ENCODE results near the gene BCL7A.

DNA sequence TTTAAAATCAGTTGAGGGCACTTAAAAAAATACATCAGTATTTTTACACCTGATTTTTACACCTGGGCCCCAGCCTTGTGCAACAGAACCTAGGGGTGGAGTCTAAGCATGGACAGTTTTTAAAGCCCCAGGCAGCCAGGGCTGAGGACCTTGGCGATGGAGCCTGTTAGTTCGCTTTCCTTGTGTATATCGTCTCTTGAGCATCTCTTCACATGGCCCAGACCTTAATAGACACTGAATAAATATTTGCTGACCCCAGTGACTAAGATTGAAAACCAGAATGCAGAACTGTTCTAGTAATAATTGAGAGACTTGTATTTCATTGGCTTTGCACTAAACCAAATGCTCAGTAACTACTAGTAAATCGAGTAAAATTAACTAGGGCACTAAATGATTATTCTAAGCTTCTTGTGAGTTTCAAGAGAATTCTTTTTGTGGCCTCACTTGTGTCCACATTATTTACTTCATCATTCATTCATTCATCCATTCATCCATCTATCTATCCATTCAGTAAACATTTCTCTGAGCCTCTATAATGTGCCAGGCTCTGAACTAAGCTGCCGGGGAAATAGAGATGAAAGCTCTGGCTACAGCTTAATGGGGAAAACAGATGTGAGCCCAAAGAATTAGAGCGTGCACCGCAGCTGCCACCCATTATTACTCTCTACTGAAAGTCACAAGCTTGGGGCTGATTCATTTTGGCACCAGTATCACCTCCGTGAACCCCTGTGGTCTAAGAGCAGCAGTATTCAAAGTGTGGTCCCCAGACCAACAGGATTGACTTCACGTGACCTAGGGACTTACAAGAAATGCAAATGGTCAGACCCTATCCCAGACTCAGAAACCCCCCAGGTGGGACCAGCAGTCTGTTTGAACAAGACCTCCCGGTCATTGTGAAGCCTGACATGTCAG, 30.7 kb upstream of the BCL7A start:
- TF ChIP-seq, protein P1, sequence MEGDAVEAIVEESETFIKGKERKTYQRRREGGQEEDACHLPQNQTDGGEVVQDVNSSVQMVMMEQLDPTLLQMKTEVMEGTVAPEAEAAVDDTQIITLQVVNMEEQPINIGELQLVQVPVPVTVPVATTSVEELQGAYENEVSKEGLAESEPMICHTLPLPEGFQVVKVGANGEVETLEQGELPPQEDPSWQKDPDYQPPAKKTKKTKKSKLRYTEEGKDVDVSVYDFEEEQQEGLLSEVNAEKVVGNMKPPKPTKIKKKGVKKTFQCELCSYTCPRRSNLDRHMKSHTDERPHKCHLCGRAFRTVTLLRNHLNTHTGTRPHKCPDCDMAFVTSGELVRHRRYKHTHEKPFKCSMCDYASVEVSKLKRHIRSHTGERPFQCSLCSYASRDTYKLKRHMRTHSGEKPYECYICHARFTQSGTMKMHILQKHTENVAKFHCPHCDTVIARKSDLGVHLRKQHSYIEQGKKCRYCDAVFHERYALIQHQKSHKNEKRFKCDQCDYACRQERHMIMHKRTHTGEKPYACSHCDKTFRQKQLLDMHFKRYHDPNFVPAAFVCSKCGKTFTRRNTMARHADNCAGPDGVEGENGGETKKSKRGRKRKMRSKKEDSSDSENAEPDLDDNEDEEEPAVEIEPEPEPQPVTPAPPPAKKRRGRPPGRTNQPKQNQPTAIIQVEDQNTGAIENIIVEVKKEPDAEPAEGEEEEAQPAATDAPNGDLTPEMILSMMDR (IDR thresholded peaks at IDR 0.05; ENCODE audit: low read length) = no peak
- TF ChIP-seq EZH2phosphoT487 (IDR thresholded peaks at IDR 0.05; ENCODE audit: low read length) (no peak), EZH2 (optimal IDR thresholded peaks at IDR 0.05; ENCODE audit: low read depth, low read length) (no peak)
